Measurements from ENCODE around the gene WASF3. TPM values are rescaled to one million over a fixed set of nuclear protein-coding genes. Genes with fewer than 3 reads are reported as not detected.

The WASF3 gene
- total RNA-seq, 1 experiment from 2014 or later: 2.6 TPM

- H3K36me3 ChIP-seq (ENCODE audit: low read depth, low read length): no peaks in the 10 kb centered on the region
- TF ChIP-seq, protein P1, sequence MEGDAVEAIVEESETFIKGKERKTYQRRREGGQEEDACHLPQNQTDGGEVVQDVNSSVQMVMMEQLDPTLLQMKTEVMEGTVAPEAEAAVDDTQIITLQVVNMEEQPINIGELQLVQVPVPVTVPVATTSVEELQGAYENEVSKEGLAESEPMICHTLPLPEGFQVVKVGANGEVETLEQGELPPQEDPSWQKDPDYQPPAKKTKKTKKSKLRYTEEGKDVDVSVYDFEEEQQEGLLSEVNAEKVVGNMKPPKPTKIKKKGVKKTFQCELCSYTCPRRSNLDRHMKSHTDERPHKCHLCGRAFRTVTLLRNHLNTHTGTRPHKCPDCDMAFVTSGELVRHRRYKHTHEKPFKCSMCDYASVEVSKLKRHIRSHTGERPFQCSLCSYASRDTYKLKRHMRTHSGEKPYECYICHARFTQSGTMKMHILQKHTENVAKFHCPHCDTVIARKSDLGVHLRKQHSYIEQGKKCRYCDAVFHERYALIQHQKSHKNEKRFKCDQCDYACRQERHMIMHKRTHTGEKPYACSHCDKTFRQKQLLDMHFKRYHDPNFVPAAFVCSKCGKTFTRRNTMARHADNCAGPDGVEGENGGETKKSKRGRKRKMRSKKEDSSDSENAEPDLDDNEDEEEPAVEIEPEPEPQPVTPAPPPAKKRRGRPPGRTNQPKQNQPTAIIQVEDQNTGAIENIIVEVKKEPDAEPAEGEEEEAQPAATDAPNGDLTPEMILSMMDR (conservative IDR thresholded peaks at IDR 0.05; ENCODE audit: low read depth, low read length): no peak
- no peak for TF ChIP-seq EZH2 (IDR thresholded peaks at IDR 0.05; ENCODE audit: low read length, unreplicated experiment)
- no peak for TF ChIP-seq EZH2phosphoT487 (IDR thresholded peaks at IDR 0.05; ENCODE audit: borderline replicate concordance, low read length)
- H3K9ac ChIP-seq (ENCODE audit: low read length): no peak overlapping the region
- DNase-seq (no peak), ATAC-seq (no peak)
- intact Hi-C loops (cut with micrococcal nuclease): no loop called here
- H3K4me1 ChIP-seq (ENCODE audit: insufficient read depth, low read length): no peaks in the 10 kb centered on the region
- H3K79me2 ChIP-seq (ENCODE audit: low read length): no peaks in the 10 kb centered on the region
- ChIA-PET POLR2A (ENCODE audit: unreplicated experiment) (no interaction called here), CTCF (no interaction called here)
- H3K27me3 ChIP-seq (ENCODE audit: low read length): peaks cover 24% of the 10 kb centered on the region; the same call in 1 of the 2 replicates
- H3K4me3 ChIP-seq (ENCODE audit: low read length): no peak overlapping the region
- no peak overlapping the region for H3K27ac ChIP-seq (ENCODE audit: low read length)
- H4K20me1 ChIP-seq (ENCODE audit: low read length): no peaks in the 10 kb centered on the region
- no peaks in the 10 kb centered on the region for H3F3A ChIP-seq (ENCODE audit: low read length, unreplicated experiment)
- no peaks in the 10 kb centered on the region for H3K9me3 ChIP-seq (ENCODE audit: low read length)
- H3K9me2 ChIP-seq (replicated peaks; ENCODE audit: low read length): no peaks in the 10 kb centered on the region
- H3K4me2 ChIP-seq (ENCODE audit: low read length): no peak overlapping the region
- BruUV-seq (replicated peaks): no TSS peak
- H2AFZ ChIP-seq (ENCODE audit: low read length): no peak overlapping the region
Observed at GRCh38 chr13:26716984-26717383, 159.5 kb downstream of the WASF3 start.

- BruUV-seq (replicated peaks): no TSS peak
Observed at GRCh38 chr13:26718146-26718545, 160.7 kb downstream of the WASF3 start.

GRCh38 chr13:26718872-26719271, 161.4 kb downstream of the WASF3 start:
- DNase-seq: no peak
- Histone ChIP-seq H3K79me2 (ENCODE audit: low read length) (no peaks in the 10 kb centered on the region), H3F3A (ENCODE audit: low read length, unreplicated experiment) (no peaks in the 10 kb centered on the region), H2AFZ (ENCODE audit: low read length) (no peak overlapping the region), H3K4me2 (ENCODE audit: low read length) (no peak overlapping the region), H3K9me2 (replicated peaks; ENCODE audit: low read length) (no peaks in the 10 kb centered on the region), H3K9me3 (ENCODE audit: low read length) (no peaks in the 10 kb centered on the region), H3K27ac (ENCODE audit: low read length) (no peak overlapping the region), H3K9ac (ENCODE audit: low read length) (no peak overlapping the region), H4K20me1 (ENCODE audit: low read length) (no peaks in the 10 kb centered on the region), H3K27me3 (ENCODE audit: low read length) (peaks cover 30% of the 10 kb centered on the region; the same call in 1 of the 2 replicates), H3K4me3 (ENCODE audit: low read length) (no peak overlapping the region), H3K36me3 (ENCODE audit: low read depth, low read length) (no peaks in the 10 kb centered on the region), H3K4me1 (ENCODE audit: insufficient read depth, low read length) (no peaks in the 10 kb centered on the region)
- intact Hi-C loops (cut with micrococcal nuclease): no loop called here
- ATAC-seq: no peak
- CTCF ChIA-PET: no interaction called here
- POLR2A ChIA-PET (ENCODE audit: unreplicated experiment): no interaction called here
- TF ChIP-seq, protein P1 (conservative IDR thresholded peaks at IDR 0.05; ENCODE audit: low read depth, low read length): no peak
- no TSS peak for BruUV-seq (replicated peaks)

More at GRCh38 chr13:26718146-26718545, 160.7 kb downstream of the WASF3 start:
- Histone ChIP-seq H3F3A (ENCODE audit: low read length, unreplicated experiment) (no peaks in the 10 kb centered on the region), H3K27me3 (ENCODE audit: low read length) (peaks cover 30% of the 10 kb centered on the region; the same call in 1 of the 2 replicates), H3K9me2 (replicated peaks; ENCODE audit: low read length) (no peaks in the 10 kb centered on the region), H3K4me2 (ENCODE audit: low read length) (no peak overlapping the region), H3K27ac (ENCODE audit: low read length) (no peak overlapping the region), H3K4me3 (ENCODE audit: low read length) (no peak overlapping the region), H3K79me2 (ENCODE audit: low read length) (no peaks in the 10 kb centered on the region), H3K36me3 (ENCODE audit: low read depth, low read length) (no peaks in the 10 kb centered on the region), H4K20me1 (ENCODE audit: low read length) (no peaks in the 10 kb centered on the region), H2AFZ (ENCODE audit: low read length) (no peak overlapping the region), H3K9ac (ENCODE audit: low read length) (no peak overlapping the region), H3K9me3 (ENCODE audit: low read length) (no peaks in the 10 kb centered on the region), H3K4me1 (ENCODE audit: insufficient read depth, low read length) (no peaks in the 10 kb centered on the region)
- no peak for DNase-seq
- CTCF ChIA-PET: no interaction called here
- ATAC-seq: no peak
- TF ChIP-seq EZH2 (IDR thresholded peaks at IDR 0.05; ENCODE audit: low read length, unreplicated experiment) (no peak), EZH2phosphoT487 (IDR thresholded peaks at IDR 0.05; ENCODE audit: borderline replicate concordance, low read length) (no peak)
- TF ChIP-seq, protein P1 (conservative IDR thresholded peaks at IDR 0.05; ENCODE audit: low read depth, low read length): no peak
- POLR2A ChIA-PET (ENCODE audit: unreplicated experiment): no interaction called here
- intact Hi-C loops (cut with micrococcal nuclease): no loop called here

All from PC-3 (cell line).